Measurements from ENCODE around the gene LAMA3.

- TF ChIP-seq YY1 (IDR thresholded peaks at IDR 0.05; ENCODE audit: insufficient read depth, insufficient read length), result no peak
- no peak for TF ChIP-seq ZNF274 (IDR thresholded peaks at IDR 0.05; ENCODE audit: low read depth, low read length)
- TF ChIP-seq SUZ12 (IDR thresholded peaks at IDR 0.05; ENCODE audit: extremely low read depth, insufficient read depth, insufficient read length), result no peak
Measured at GRCh38 chr18:23852236-23853045, 163.2 kb downstream of the LAMA3 start.
